ENCODE data around the gene TEX22. TPM values are rescaled to one million over a fixed set of nuclear protein-coding genes. Genes with fewer than 3 reads are reported as not detected.

TEX22 gene
- total RNA-seq, 4 donors from 2014 or later, result 1.3 TPM; not detected in 3

- TF ChIP-seq, protein P1, sequence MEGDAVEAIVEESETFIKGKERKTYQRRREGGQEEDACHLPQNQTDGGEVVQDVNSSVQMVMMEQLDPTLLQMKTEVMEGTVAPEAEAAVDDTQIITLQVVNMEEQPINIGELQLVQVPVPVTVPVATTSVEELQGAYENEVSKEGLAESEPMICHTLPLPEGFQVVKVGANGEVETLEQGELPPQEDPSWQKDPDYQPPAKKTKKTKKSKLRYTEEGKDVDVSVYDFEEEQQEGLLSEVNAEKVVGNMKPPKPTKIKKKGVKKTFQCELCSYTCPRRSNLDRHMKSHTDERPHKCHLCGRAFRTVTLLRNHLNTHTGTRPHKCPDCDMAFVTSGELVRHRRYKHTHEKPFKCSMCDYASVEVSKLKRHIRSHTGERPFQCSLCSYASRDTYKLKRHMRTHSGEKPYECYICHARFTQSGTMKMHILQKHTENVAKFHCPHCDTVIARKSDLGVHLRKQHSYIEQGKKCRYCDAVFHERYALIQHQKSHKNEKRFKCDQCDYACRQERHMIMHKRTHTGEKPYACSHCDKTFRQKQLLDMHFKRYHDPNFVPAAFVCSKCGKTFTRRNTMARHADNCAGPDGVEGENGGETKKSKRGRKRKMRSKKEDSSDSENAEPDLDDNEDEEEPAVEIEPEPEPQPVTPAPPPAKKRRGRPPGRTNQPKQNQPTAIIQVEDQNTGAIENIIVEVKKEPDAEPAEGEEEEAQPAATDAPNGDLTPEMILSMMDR (IDR thresholded peaks at IDR 0.05; ENCODE audit: low read depth), result no peak
These were observed 7.4 kb upstream of the TEX22 start for GRCh38 chr14:105390849-105391500.

- TF ChIP-seq, protein P1 (IDR thresholded peaks at IDR 0.05; ENCODE audit: low read depth), result no peak
These were observed 6.8 kb upstream of the TEX22 start for GRCh38 chr14:105391541-105391940.

GRCh38 chr14:105392131-105393090, 5.9 kb upstream of the TEX22 start:
- TF ChIP-seq, protein P1 (IDR thresholded peaks at IDR 0.05; ENCODE audit: low read depth), result no peak

GRCh38 chr14:105393151-105393550, 5.2 kb upstream of the TEX22 start:
- TF ChIP-seq, protein P1 (IDR thresholded peaks at IDR 0.05; ENCODE audit: low read depth), result no peak

- TF ChIP-seq, protein P1 (IDR thresholded peaks at IDR 0.05; ENCODE audit: low read depth), result no peak
These were observed 3.4 kb upstream of the TEX22 start for GRCh38 chr14:105394714-105395537.

GRCh38 chr14:105395538-105395854, 2.8 kb upstream of the TEX22 start:
- TF ChIP-seq, protein P1 (IDR thresholded peaks at IDR 0.05; ENCODE audit: low read depth), result no peak
